ENCODE data around the gene FSTL5.

GRCh38 chr4:161936625-161937550, 226.9 kb downstream of the FSTL5 start:
- TF ChIP-seq POLR2AphosphoS2 (IDR thresholded peaks at IDR 0.05; ENCODE audit: low read depth, low read length) = no peak
- no peak for TF ChIP-seq ATF2 (CRISPR knock-in tag; IDR thresholded peaks at IDR 0.05)
- TF ChIP-seq POLR2AphosphoS5 (IDR thresholded peaks at IDR 0.05; ENCODE audit: low read depth, low read length) = no peak
- no peak for TF ChIP-seq REST (IDR thresholded peaks at IDR 0.05; ENCODE audit: borderline replicate concordance in 1 of 2, low read depth in 1 of 2, low read length in 2 of 2)
